ENCODE results near the gene TMEM116.
"Not testable (repeated sequence)": the region's sequence is repeated elsewhere in the genome, so short reads cannot be mapped to it uniquely, and the experiment has no call there.

The TMEM116 gene

DNA sequence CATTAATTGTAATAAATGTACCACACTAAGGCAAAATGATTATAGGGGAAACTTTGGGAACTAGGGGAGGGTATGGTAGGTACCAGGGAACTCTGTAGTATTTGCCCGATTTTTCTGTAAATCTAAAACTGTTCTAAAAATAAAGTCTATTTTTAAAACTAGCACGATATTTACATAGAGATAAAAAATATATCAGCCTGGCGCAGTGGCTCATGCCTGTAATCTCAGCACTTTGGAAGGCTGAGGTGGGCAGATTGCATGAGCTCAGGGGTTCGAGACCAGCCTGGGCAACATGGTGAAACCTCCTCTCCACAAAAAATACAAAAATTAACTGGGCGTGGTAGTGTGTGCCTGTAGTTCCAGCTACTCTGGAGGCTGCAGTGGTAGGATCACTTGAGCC lies 32.4 kb downstream of the TMEM116 start:
- no peak for DNase-seq (ENCODE audit: low read depth in 2 of 2, low spot score in 1 of 2)

- DNase-seq (ENCODE audit: low read depth in 2 of 2, low spot score in 1 of 2): no peak
These were observed 34.4 kb downstream of the TMEM116 start for GRCh38 chr12:111978545-111978944.

DNA sequence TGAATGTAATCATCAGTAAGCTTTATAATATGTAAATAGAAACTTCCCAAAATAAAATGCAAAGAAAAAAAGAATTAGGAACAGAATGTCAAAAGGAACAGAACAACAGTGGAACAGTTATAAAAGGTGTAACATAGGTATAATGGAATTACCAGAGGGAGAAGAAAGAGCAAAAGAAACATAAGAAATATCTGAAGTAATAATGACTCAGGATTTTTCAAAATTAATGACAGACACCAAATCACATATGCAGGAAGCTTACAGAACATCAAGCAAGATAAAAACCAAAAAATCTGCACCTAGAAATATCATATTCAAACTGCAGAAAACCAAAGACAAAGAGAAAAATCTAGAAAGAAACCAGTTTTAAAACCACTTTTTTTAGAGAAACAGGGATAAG lies 36.1 kb downstream of the TMEM116 start:
- DNase-seq (ENCODE audit: low read depth in 2 of 2, low spot score in 1 of 2): no peak

DNA sequence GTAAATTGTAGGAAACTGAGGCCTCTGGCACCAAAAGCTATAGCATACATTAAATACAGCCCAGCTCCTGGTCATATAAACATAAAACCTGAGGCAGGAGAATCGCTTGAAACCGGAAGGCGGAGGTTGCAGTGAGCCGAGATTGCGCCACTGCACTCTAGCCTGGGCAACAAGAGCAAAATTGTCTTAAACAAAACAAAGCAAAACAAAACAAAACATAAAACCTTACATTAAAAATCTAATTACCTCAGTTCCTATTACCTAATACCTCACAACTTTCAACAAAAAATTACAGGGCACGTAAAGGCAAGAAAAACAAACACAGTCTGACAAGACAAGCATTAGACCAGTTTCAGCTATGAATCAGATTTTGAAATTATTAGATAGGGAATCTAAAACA lies 36.7 kb downstream of the TMEM116 start:
- DNase-seq (ENCODE audit: low read depth in 2 of 2, low spot score in 1 of 2): no peak

GRCh38 chr12:111975161-111975931 lies 37.6 kb downstream of the TMEM116 start:
- DNase-seq (ENCODE audit: low read depth in 2 of 2, low spot score in 1 of 2): no peak

DNA sequence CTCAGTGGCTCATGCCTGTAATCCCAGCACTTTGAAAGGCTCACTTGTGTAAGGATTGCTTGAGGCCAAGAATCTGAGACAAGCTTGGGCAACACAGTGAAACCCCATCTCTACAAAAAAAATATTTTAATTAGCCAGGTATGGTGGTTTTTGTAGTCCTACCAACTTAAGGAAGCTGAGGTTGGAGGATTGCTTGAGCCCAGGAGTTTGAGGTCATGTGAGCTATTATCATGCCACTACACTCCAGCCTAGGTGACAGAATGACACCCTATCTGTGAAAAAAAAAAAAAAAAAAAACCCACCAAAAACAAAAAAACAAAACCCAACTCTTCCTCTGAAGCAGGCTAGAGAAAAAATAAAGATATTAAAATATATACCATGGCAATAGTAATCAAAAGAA lies 41.2 kb downstream of the TMEM116 start:
- no peak for DNase-seq (ENCODE audit: low read depth in 2 of 2, low spot score in 1 of 2)

GRCh38 chr12:111964935-111965334 lies 48.0 kb downstream of the TMEM116 start:
- no peak for DNase-seq (ENCODE audit: low read depth in 2 of 2, low spot score in 1 of 2)

DNA sequence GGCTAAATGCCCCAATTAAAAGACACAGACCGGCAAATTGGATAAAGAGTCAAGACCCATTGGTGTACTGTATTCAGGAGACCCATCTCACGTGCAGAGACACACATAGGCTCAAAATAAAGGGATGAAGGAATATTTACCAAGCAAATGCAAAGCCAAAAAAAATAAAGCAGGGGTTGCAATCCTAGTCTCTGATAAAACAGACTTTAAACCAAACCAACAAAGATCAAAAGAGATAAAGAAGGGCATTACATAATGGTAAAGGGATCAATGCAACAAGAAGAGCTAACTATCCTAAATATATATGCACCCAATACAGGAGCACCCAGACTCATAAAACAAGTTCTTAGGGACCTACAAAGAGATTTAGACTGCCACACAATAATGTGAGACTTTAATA lies 53.4 kb downstream of the TMEM116 start:
- DNase-seq (ENCODE audit: low read depth in 2 of 2, low spot score in 1 of 2): not testable (repeated sequence)

DNA sequence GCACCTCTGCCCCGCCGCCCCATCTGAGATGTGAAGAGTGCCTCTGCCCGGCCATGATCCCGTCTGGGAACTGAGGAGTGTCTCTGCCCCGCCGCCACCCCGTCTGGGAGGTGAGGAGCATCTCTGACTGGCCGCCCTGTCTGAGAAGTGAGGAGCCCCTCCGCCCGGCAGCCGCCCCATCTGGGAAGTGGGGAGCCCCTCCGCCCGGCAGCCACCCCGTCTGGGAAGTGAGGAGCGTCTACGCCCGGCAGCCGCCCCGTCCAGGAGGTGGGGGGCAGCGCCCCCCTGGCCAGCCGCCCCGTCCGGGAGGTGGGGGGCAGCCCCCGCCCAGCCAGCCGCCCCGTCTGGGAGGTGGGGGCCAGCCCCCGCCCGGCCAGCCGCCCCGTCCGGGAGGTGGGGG lies 55.7 kb downstream of the TMEM116 start:
- DNase-seq (ENCODE audit: low read depth in 2 of 2, low spot score in 1 of 2): not testable (repeated sequence)

DNA sequence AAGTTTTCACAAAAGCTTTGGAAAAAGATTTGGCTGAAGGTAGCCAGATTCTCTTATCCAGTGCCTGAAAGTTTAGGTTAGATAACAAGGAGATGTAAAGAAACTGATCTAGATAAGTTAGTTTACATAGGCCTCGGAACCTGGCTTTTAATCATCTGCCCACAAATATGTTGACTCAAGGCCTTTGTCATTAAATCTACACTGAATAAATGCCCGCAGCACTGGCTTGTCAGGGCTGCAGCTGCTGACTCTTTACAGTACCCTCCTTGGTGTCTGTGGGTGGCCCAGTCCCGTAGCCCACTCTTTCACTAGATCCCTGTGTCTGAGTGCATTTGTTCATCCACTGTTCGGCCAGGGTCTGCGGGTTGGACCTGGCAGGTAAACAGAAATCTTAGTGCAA lies 58.0 kb downstream of the TMEM116 start:
- DNase-seq (ENCODE audit: low read depth in 2 of 2, low spot score in 1 of 2): no peak

GRCh38 chr12:111953455-111953854 lies 59.5 kb downstream of the TMEM116 start:
- DNase-seq (ENCODE audit: low read depth in 2 of 2, low spot score in 1 of 2): no peak

- DNase-seq (ENCODE audit: low read depth in 2 of 2, low spot score in 1 of 2): not testable (repeated sequence)
These were observed 60.7 kb downstream of the TMEM116 start for GRCh38 chr12:111952084-111952787.

GRCh38 chr12:111950961-111951676 lies 61.8 kb downstream of the TMEM116 start:
- not testable (repeated sequence) for DNase-seq (ENCODE audit: low read depth in 2 of 2, low spot score in 1 of 2)

DNA sequence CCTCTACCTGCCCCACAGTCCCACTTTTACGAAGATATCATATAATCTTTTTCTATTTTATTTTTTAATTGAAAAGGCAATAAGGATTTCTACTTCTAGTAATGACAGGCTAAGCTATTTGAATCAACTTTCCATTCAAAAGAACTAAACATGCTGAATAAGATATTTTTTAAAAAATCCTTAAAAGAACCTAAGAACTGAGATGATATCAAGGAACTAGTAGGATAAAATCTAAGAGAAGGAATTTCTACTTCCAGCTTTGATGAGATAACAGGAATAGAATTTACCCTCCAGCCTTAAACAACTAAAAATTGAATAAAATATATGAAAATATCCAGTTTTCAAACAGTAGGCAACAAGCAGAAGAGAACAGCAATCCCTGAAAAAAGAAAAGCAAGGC lies 69.0 kb downstream of the TMEM116 start:
- DNase-seq (ENCODE audit: low read depth in 2 of 2, low spot score in 1 of 2): no peak

GRCh38 chr12:111942557-111942956 lies 70.4 kb downstream of the TMEM116 start:
- DNase-seq (ENCODE audit: low read depth in 2 of 2, low spot score in 1 of 2): no peak

- DNase-seq (ENCODE audit: low read depth in 2 of 2, low spot score in 1 of 2): no peak
These were observed 75.5 kb downstream of the TMEM116 start for GRCh38 chr12:111937429-111937828.

- DNase-seq (ENCODE audit: low read depth in 2 of 2, low spot score in 1 of 2): no peak
These were observed 76.1 kb downstream of the TMEM116 start for GRCh38 chr12:111936869-111937268.

DNA sequence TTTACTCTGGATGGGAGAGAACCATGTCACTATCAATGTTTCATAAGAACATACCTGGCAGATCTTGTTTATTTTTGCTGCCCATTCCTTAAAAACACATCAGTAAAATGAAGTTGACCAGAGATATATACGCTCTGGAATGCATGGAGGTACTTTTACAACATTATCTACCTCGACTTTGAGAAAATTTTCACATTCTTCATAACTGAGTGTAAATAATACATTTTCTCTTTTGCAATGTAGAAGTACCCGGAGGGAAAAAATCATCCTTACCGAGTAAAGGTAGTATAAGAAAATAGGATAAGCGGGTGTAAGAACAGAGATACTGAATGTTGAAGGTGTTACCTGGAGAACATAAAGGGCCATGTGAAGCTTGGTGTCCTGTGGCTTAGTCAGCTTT lies 80.7 kb downstream of the TMEM116 start:
- DNase-seq (ENCODE audit: low read depth in 2 of 2, low spot score in 1 of 2): no peak

DNA sequence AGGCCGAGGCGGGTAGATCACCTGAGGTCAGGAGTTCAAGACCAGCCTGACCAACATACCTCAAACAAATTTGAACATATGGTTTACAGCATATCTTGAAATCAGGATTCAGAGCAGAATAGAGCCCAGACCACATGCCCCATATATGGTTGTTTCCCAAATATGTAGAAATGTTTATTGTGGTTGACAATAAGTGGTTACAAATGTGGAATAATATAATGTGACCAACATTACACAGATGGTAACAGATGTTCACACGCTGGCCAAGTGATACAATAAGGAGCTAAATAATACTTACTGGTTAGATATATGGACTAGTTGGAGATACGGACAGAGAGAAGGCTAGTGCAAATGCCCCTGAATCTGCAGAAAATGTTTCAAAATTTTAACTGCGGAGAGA lies 85.6 kb downstream of the TMEM116 start:
- no peak for DNase-seq (ENCODE audit: low read depth in 2 of 2, low spot score in 1 of 2)

DNA sequence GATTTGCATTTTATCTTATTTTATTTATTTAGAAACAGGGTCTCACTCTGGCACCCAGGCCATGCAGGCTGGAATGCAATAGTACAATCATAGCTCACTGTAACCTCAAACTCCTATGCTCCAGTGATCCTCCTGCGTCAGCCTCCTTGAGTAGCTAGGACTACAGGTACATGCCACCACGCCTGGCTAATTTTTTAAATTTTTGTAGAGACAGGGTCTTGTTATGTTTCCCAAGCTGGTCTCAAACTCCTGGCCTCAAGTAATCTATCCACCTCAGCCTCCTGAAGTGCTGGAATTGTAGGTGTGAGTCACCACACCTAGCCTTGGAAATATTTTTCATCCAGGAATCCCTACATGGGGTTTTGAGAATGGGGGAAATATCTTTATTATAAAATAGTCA lies 86.3 kb downstream of the TMEM116 start:
- no peak for DNase-seq (ENCODE audit: low read depth in 2 of 2, low spot score in 1 of 2)

DNA sequence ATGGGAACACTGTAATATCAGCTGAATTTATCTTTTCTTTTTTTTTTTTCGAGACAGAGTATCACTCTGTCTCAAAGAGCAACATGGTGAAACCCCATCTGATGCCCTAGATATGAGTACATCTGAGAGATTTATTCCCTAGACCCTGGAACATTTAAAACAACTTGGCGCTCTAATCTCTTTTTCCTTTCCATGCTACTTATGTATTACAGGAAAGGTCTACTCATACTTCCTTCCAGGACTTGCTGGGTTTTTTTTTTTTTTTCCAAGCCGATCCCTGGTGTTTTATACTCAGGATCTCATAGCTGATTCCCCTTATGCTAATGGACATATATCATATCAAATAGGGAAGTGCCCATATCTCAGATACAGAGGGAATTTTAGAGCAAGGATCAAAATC lies 87.8 kb downstream of the TMEM116 start:
- DNase-seq (ENCODE audit: low read depth in 2 of 2, low spot score in 1 of 2): no peak

DNA sequence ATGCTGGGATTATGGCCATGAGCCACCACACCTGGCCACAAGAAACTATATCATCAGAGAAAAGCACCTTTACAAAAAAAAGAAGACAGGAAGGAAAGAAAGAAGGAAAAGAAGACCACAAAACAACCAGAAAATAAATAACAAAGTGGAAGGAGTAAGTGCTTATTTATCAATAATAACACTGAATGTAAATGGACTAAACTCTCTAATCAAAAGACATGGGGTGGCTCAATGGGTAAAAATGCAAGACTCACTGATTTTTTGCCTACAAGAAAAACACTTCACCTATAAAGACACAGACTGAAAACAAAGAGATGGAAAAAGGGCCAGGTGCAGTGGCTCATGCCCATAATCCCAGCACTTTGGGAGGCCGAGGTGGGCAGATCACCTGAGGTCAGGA lies 105.2 kb downstream of the TMEM116 start:
- DNase-seq (ENCODE audit: low read depth in 2 of 2, low spot score in 1 of 2): no peak
